Body of pancreas (tissue), 4 donors: ENCODE data around the gene SIK2. TPM values are rescaled to one million over a fixed set of nuclear protein-coding genes. Genes with fewer than 3 reads are reported as not detected.

ENCODE experiments used
- ATAC-seq: fragments of 150-250 bp; one replicate; pipeline ENCODE4 v1.9.1; 2016
- DNase-seq, 4 donors: peaks; one replicate each; pipeline ENCODE4 v3.0.0-alpha.2; 2019
- H3K27ac ChIP-seq, 4 donors: fragments of 200-600 bp; sonication (generic); 1 replicate in 3 of 4; 2 replicates in 1 of 4; pipeline versions ENCODE4 v1.5.1 to v1.6.1; 2016 to 2019; ENCODE audit warnings: mild to moderate bottlenecking in 1 of 4, mixed read lengths in 1 of 4, moderate library complexity in 1 of 4
- H3K27me3 ChIP-seq, 2 donors: fragments of 200-600 bp; sonication (generic); one replicate each; pipeline ENCODE4 v1.6.0; 2016; ENCODE audit warnings: mild to moderate bottlenecking in 1 of 2
- H3K36me3 ChIP-seq, 2 donors: fragments of 200-600 bp; sonication (generic); replicated peaks in 1 of 2; 2 replicates each; pipeline ENCODE4 v1.5.1; 2016; ENCODE audit warnings: low read depth in 2 of 2; ENCODE audit not compliant: insufficient read depth in 1 of 2
- H3K4me1 ChIP-seq: fragments of 200-600 bp; sonication (generic); one replicate; pipeline ENCODE4 v1.6.0; 2016
- H3K4me3 ChIP-seq, 2 donors: fragments of 200-600 bp; sonication (generic); 1 replicate in 1 of 2; 2 replicates in 1 of 2; pipeline ENCODE4 v1.5.1; 2016 to 2019
- H3K9me3 ChIP-seq, 3 donors: fragments of 200-600 bp; sonication (generic); 1 replicate in 2 of 3; 2 replicates in 1 of 3; pipeline ENCODE4 v1.5.1; 2016
- POLR2A ChIP-seq, 3 donors: fragments of 450-650 bp; IDR thresholded peaks; one replicate each; pipeline ENCODE4 v1.6.1; 2016; ENCODE audit warnings: antibody characterized with exemption in 3 of 3, mild to moderate bottlenecking in 2 of 3
- WGBS, 2 donors: methylation state at CpG; one replicate each; pipeline ENCODE4 v1.1.5; 2017; 5-methylcytosine and 5-hydroxymethylcytosine counted together
- intact Hi-C: fragments of 100-400 bp; cut with DNase I; formaldehyde crosslinking; loops from one replicate; pipeline ENCODE4 v1.15.1; 2023
- total RNA-seq, 2 donors: library from RNA; depleted of rRNA; stranded (reverse); fragments of >200 nt; gene quantifications; one replicate each; pipeline ENCODE4 v1.1.0, GENCODE V29; 2016
- TF ChIP-seq, protein P1 (sequence below), 7 experiments: fragments of 450-650 bp in 4 of 7; fragments of 200-600 bp in 3 of 7; sonication (generic) in 3 of 7; IDR thresholded peaks; one replicate each; pipeline ENCODE4 v1.5.1; 2016 to 2019; ENCODE audit warnings: antibody characterized with exemption in 7 of 7

SIK2 gene
- total RNA-seq, 2 donors from 2014 or later = 15.3 to 16.5 TPM

- DNase-seq (no peak), ATAC-seq (no peak)
- intact Hi-C loops = no loop called here
- WGBS, 2 donors = 73 to 83% methylated on average over 3 of the region's 3 CpGs
- Histone ChIP-seq H3K4me1 (peaks cover 70% of the 10 kb centered on the region), H3K36me3 (peaks cover 0 to 12% of the 10 kb centered on the region in 2 donors), H3K27me3 (no peaks in the 10 kb centered on the region), H3K9me3 (no peaks in the 10 kb centered on the region), H3K4me3 (no peak overlapping the region), H3K27ac (peak overlapping the region in 1 of 4 donors; percentile 24)
- no peak for TF ChIP-seq POLR2A (IDR thresholded peaks at IDR 0.05)
- TF ChIP-seq, protein P1, sequence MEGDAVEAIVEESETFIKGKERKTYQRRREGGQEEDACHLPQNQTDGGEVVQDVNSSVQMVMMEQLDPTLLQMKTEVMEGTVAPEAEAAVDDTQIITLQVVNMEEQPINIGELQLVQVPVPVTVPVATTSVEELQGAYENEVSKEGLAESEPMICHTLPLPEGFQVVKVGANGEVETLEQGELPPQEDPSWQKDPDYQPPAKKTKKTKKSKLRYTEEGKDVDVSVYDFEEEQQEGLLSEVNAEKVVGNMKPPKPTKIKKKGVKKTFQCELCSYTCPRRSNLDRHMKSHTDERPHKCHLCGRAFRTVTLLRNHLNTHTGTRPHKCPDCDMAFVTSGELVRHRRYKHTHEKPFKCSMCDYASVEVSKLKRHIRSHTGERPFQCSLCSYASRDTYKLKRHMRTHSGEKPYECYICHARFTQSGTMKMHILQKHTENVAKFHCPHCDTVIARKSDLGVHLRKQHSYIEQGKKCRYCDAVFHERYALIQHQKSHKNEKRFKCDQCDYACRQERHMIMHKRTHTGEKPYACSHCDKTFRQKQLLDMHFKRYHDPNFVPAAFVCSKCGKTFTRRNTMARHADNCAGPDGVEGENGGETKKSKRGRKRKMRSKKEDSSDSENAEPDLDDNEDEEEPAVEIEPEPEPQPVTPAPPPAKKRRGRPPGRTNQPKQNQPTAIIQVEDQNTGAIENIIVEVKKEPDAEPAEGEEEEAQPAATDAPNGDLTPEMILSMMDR (IDR thresholded peaks at IDR 0.05) = no peak
Observed at GRCh38 chr11:111762981-111763643, 160.9 kb downstream of the SIK2 start.

DNA sequence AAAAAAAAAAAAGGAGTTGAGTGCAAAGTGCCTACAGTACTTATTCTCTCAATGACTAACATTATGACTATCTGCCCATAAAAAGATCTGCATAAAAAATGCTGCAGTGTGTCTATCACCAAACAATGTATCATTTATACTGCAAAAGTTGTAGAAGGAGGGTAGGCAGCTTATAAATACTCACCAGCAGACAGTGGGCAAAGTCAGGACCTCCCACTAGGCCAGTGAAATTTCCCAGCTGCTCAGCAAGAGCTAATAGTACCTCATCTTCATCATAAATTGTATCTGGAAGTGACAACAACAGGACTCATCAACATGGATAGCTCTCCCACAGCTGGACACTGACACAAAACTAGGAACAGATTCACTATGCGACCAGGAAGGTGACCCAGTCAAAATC, 162.4 kb downstream of the SIK2 start:
- no peak for ATAC-seq
- TF ChIP-seq, protein P1 (IDR thresholded peaks at IDR 0.05) = no peak
- no peak for TF ChIP-seq POLR2A (IDR thresholded peaks at IDR 0.05)
- WGBS, 2 donors = 16 to 21% methylated on average over 1 of the region's 1 CpG
- Histone ChIP-seq H3K4me1 (peaks cover 58% of the 10 kb centered on the region), H3K27ac (peak overlapping the region; percentile 43 to 97 (median 96)), H3K27me3 (no peaks in the 10 kb centered on the region), H3K4me3 (peak overlapping the region in 1 of 2 donors; percentile 94), H3K36me3 (peaks cover 0 to 9% of the 10 kb centered on the region in 2 donors), H3K9me3 (no peaks in the 10 kb centered on the region)
- intact Hi-C loops = no loop called here
- DNase-seq = no peak

DNA sequence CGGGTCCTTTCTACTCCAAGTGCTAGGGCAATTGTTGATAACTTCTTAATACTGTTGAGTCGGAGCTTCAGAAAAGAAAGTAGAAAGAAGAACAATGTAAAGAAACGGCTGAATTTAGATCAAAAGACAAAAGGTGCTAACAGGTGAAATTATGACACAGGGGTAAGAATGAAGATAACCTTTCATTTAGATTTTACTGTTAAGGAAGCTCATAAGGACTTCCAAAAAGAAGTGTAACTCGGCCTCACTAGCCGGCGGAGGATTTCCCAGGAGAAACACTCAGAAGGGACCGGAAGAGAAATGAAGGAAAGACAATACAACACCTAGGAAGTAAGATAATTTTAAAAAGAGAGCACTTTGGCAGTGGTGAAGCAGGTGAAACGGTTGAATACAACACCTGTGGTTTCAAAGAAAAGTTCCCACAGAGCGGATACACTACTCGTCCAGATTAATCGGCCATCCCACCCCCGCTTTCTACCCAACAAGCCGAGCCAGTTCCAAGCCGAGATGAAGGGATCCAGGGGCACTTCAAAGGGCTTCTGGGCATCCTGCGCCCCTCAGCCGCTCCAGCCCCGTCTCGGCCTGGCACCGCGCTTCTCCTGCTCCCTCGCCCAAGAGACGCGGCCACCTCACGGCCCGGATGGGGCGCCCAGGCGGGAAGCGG, 163.2 kb downstream of the SIK2 start:
- H3K27ac ChIP-seq = peak overlapping the region; percentile 83 to 97 (median 96)
- no peaks in the 10 kb centered on the region for H3K27me3 ChIP-seq
- DNase-seq (peak; percentile 50 to 75 (median 64)), ATAC-seq (peak; percentile 50)
- no peaks in the 10 kb centered on the region for H3K9me3 ChIP-seq
- intact Hi-C loops = no loop called here
- peak overlapping the region; percentile 58 to 94 for H3K4me3 ChIP-seq
- peaks cover 49% of the 10 kb centered on the region for H3K4me1 ChIP-seq
- peaks cover 0 to 6% of the 10 kb centered on the region in 2 donors for H3K36me3 ChIP-seq
- 0 to 1% methylated on average over 22 to 28 of the region's 28 CpGs for WGBS, 2 donors
- no peak for TF ChIP-seq POLR2A (IDR thresholded peaks at IDR 0.05)
- TF ChIP-seq, protein P1 (IDR thresholded peaks at IDR 0.05) = no peak

GRCh38 chr11:111765984-111766833, 164.0 kb downstream of the SIK2 start, which contains the start of gene PPP2R1B:
Gene PPP2R1B, minus strand, starts transcription at chr11:111766389. Its CDS starts 28 bp downstream, at chr11:111766361.
- H3K36me3 ChIP-seq = peaks cover 0 to 4% of the 10 kb centered on the region in 2 donors
- TF ChIP-seq, protein P1 (IDR thresholded peaks at IDR 0.05) = no peak
- TF ChIP-seq POLR2A (IDR thresholded peaks at IDR 0.05) = peak; percentile 48 to 88 (median 80)
- H3K9me3 ChIP-seq = no peaks in the 10 kb centered on the region
- DNase-seq (peak; percentile 75 to 83 (median 82)), ATAC-seq (peak; percentile 94)
- WGBS, 2 donors = 0% methylated on average over 4 to 61 of the region's 61 CpGs
- H3K27me3 ChIP-seq = no peaks in the 10 kb centered on the region
- H3K4me1 ChIP-seq = peaks cover 47% of the 10 kb centered on the region
- intact Hi-C loops = no loop called here
- peak within 1 kb of the TSS; percentile 83 to 97 (median 96) for H3K27ac ChIP-seq
- peak within 1 kb of the TSS; percentile 58 to 94 for H3K4me3 ChIP-seq
